IMR-90 (cell line): ENCODE data around the gene COL3A1. TPM values are rescaled to one million over a fixed set of nuclear protein-coding genes. Genes with fewer than 3 reads are reported as not detected.
A peak's percentile ranks its signal among the peaks of the same experiment; 100 is the strongest.

Source experiments
- ATAC-seq: fragments of 200-7000 bp; cut with Tn5 transposase; 2 replicates; pipeline ENCODE4 v1.9.1; 2020; ENCODE audit warnings: low read depth, mild to moderate bottlenecking, moderate library complexity
- BruUV-seq: library from RNA; stranded (reverse); fragments of 400-500 nt; replicated peaks from 2 replicates; lab custom pipeline; 2021; lab: Mats Ljungman, UMichigan
- CTCF ChIA-PET: fragments of 300-600 bp; formaldehyde crosslinking; extraction: SDS; loops from one replicate; lab custom pipeline; 2021; ENCODE audit warnings: antibody characterized with exemption; lab: Yijun Ruan, JAX
- POLR2A ChIA-PET: fragments of 300-600 bp; sonication (Branson Sonifier 250); formaldehyde crosslinking; loops from one replicate; lab custom pipeline; 2022; ENCODE audit warnings: antibody characterized with exemption; ENCODE audit not compliant: unreplicated experiment; lab: Charles Lee
- DNase-seq: peaks from one replicate; pipeline ENCODE4 v3.0.0; 2013
- H2AFZ ChIP-seq: replicated peaks from 2 replicates; pipeline ENCODE3; 2013; ENCODE audit warnings: low read length, mild to moderate bottlenecking; ENCODE audit not compliant: poor library complexity
- H2AK5ac ChIP-seq: 2 replicates; pipeline ENCODE4 v1.6.1; 2013; ENCODE audit warnings: low read depth, low read length, inconsistent platforms
- H2AK9ac ChIP-seq: replicated peaks from 2 replicates; pipeline ENCODE3; 2013; ENCODE audit warnings: mild to moderate bottlenecking, low read depth, low read length, moderate library complexity; ENCODE audit not compliant: poor library complexity
- H2BK120ac ChIP-seq: 2 replicates; pipeline ENCODE4 v1.6.1; 2013; ENCODE audit warnings: low read depth, low read length, inconsistent platforms
- H2BK15ac ChIP-seq: 3 replicates; pipeline ENCODE4 v1.6.1; 2013; ENCODE audit warnings: low read depth, low read length, inconsistent platforms
- H2BK20ac ChIP-seq: 2 replicates; pipeline ENCODE4 v1.6.1; 2013; ENCODE audit warnings: low read depth, mild to moderate bottlenecking, inconsistent platforms, low read length, moderate library complexity
- H2BK5ac ChIP-seq: 2 replicates; pipeline ENCODE4 v1.6.1; 2013; ENCODE audit warnings: mild to moderate bottlenecking, low read depth, low read length, inconsistent platforms; ENCODE audit not compliant: poor library complexity, severe bottlenecking
- H3K14ac ChIP-seq: replicated peaks from 2 replicates; pipeline ENCODE4 v1.6.1; 2013; ENCODE audit warnings: low read depth, low read length, inconsistent platforms
- H3K18ac ChIP-seq: 2 replicates; pipeline ENCODE4 v1.6.1; 2013; ENCODE audit warnings: low read depth, low read length, control low read depth
- H3K23ac ChIP-seq: 2 replicates; pipeline ENCODE4 v1.6.1; 2013; ENCODE audit warnings: low read depth, low read length, inconsistent platforms
- H3K27ac ChIP-seq: 2 replicates; pipeline ENCODE4 v1.5.1; 2013; ENCODE audit warnings: mild to moderate bottlenecking, control low read depth, low read length; ENCODE audit not compliant: insufficient read depth
- H3K27me3 ChIP-seq: 2 replicates; pipeline ENCODE4 v1.6.1; 2013; ENCODE audit warnings: low read length; ENCODE audit not compliant: control insufficient read depth, insufficient read depth
- H3K36me3 ChIP-seq: 2 replicates; pipeline ENCODE4 v1.6.1; 2013; ENCODE audit warnings: low read length, mixed read lengths; ENCODE audit not compliant: control insufficient read depth, insufficient read depth
- H3K4ac ChIP-seq: 2 replicates; pipeline ENCODE4 v1.6.1; 2013; ENCODE audit warnings: low read depth, low read length, inconsistent platforms
- H3K4me1 ChIP-seq: 2 replicates; pipeline ENCODE4 v1.6.1; 2013; ENCODE audit warnings: low read length, mixed read lengths; ENCODE audit not compliant: control insufficient read depth, insufficient read depth
- H3K4me2 ChIP-seq: 2 replicates; pipeline ENCODE4 v1.6.1; 2013; ENCODE audit warnings: low read depth, mild to moderate bottlenecking, control low read depth, low read length, moderate library complexity
- H3K4me3 ChIP-seq: 2 replicates; pipeline ENCODE4 v1.5.1; 2013; ENCODE audit warnings: low read depth, mild to moderate bottlenecking, control low read depth, low read length, moderate library complexity; ENCODE audit not compliant: insufficient read depth
- H3K56ac ChIP-seq: 2 replicates; pipeline ENCODE4 v1.6.1; 2013; ENCODE audit warnings: low read length, inconsistent platforms; ENCODE audit not compliant: insufficient read depth; ENCODE audit errors: extremely low read depth
- H3K79me1 ChIP-seq, 2 experiments: 2 replicates each; pipeline ENCODE4 v1.6.1; 2013; ENCODE audit warnings: low read length in 2 of 2, inconsistent platforms in 1 of 2, low read depth in 1 of 2
- H3K9ac ChIP-seq: 2 replicates; pipeline ENCODE4 v1.6.1; 2013; ENCODE audit warnings: low read depth, low read length, control low read depth
- H3K9me1 ChIP-seq: 2 replicates; pipeline ENCODE4 v1.6.1; 2013; ENCODE audit warnings: low read length, inconsistent platforms; ENCODE audit not compliant: insufficient read depth
- H3K9me3 ChIP-seq: 2 replicates; pipeline ENCODE4 v1.6.1; 2013; ENCODE audit warnings: low read length; ENCODE audit not compliant: control insufficient read depth, insufficient read depth
- H4K20me1 ChIP-seq: 2 replicates; pipeline ENCODE4 v1.6.1; 2013; ENCODE audit warnings: low read length, inconsistent platforms; ENCODE audit not compliant: insufficient read depth
- H4K5ac ChIP-seq: 2 replicates; pipeline ENCODE4 v1.6.1; 2013; ENCODE audit warnings: mild to moderate bottlenecking, low read depth, low read length, control low read depth
- H4K8ac ChIP-seq, 2 experiments: 2 replicates each; pipeline ENCODE4 v1.6.1; 2013; ENCODE audit warnings: low read depth in 2 of 2, low read length in 2 of 2, control low read depth in 1 of 2, inconsistent platforms in 1 of 2
- H4K91ac ChIP-seq: 2 replicates; pipeline ENCODE4 v1.6.1; 2013; ENCODE audit warnings: low read depth, low read length, inconsistent platforms; ENCODE audit not compliant: insufficient read depth
- BHLHE40 ChIP-seq: fragments of 150-350 bp; IDR thresholded peaks from 2 replicates; pipeline ENCODE4 v1.6.1; 2016; ENCODE audit warnings: mild to moderate bottlenecking, low read depth, low read length
- CEBPB ChIP-seq: IDR thresholded peaks from 2 replicates; pipeline ENCODE4 v1.6.1; 2012; ENCODE audit warnings: low read depth, low read length, improper control_type of control experiment
- CHD1 ChIP-seq: IDR thresholded peaks from 2 replicates; pipeline ENCODE4 v1.6.1; 2012; ENCODE audit warnings: low read depth, low read length, improper control_type of control experiment
- ELK1 ChIP-seq: fragments of 150-350 bp; IDR thresholded peaks from 2 replicates; pipeline ENCODE4 v1.6.1; 2016; ENCODE audit warnings: low read depth, mild to moderate bottlenecking, low read length, moderate library complexity, borderline replicate concordance
- FOS ChIP-seq: fragments of 150-350 bp; IDR thresholded peaks from 2 replicates; pipeline ENCODE4 v1.6.1; 2016; ENCODE audit warnings: low read depth, low read length
- MAFK ChIP-seq: IDR thresholded peaks from 2 replicates; pipeline ENCODE4 v1.6.1; 2012; ENCODE audit warnings: low read depth, low read length, improper control_type of control experiment
- MAZ ChIP-seq: IDR thresholded peaks from 2 replicates; pipeline ENCODE4 v1.6.1; 2012; ENCODE audit warnings: low read depth, mild to moderate bottlenecking, low read length, improper control_type of control experiment, moderate library complexity, borderline replicate concordance
- MXI1 ChIP-seq: IDR thresholded peaks from 2 replicates; pipeline ENCODE4 v1.6.1; 2012; ENCODE audit warnings: low read depth, mild to moderate bottlenecking, low read length, moderate library complexity, borderline replicate concordance
- NFE2L2 ChIP-seq: fragments of 150-350 bp; IDR thresholded peaks from 2 replicates; pipeline ENCODE4 v1.6.1; 2016; ENCODE audit warnings: low read depth, mild to moderate bottlenecking, low read length
- POLR2A ChIP-seq: IDR thresholded peaks from 2 replicates; pipeline ENCODE4 v1.6.1; 2012; ENCODE audit warnings: mild to moderate bottlenecking, low read depth, low read length
- RAD21 ChIP-seq: IDR thresholded peaks from 2 replicates; pipeline ENCODE4 v1.6.1; 2012; ENCODE audit warnings: low read length, improper control_type of control experiment
- RCOR1 ChIP-seq: IDR thresholded peaks from 2 replicates; pipeline ENCODE4 v1.6.1; 2012; ENCODE audit warnings: mild to moderate bottlenecking, low read length, improper control_type of control experiment; ENCODE audit not compliant: insufficient replicate concordance
- RFX5 ChIP-seq: IDR thresholded peaks from 2 replicates; pipeline ENCODE4 v1.8.0; 2012; ENCODE audit warnings: low read depth, mild to moderate bottlenecking, low read length, moderate library complexity
- SMC3 ChIP-seq: fragments of 150-350 bp; IDR thresholded peaks from 2 replicates; pipeline ENCODE4 v1.6.1; 2016; ENCODE audit warnings: low read depth, mild to moderate bottlenecking, antibody characterized with exemption, low read length, moderate library complexity
- WGBS, 2 experiments: methylation state at CpG; one replicate each; pipeline versions ENCODE4 v1.1.5 to v1.1.7; 2013; ENCODE audit warnings: missing lambda C conversion rate in 2 of 2; ENCODE audit not compliant: insufficient read length in 1 of 2; ENCODE audit errors: extremely low coverage in 2 of 2; 5-methylcytosine and 5-hydroxymethylcytosine counted together
- dilution Hi-C: fragments of 300-500 bp; cut with HindIII; formaldehyde crosslinking; loops from one replicate; pipeline ENCODE4 v1.14.3; 2018; ENCODE audit warnings: low sequenced_read_pairs; ENCODE audit not compliant: unreplicated experiment
- in situ Hi-C: fragments of 300-500 bp; cut with MboI; formaldehyde crosslinking; loops from 3 replicates; pipeline ENCODE4 v1.14.3; 2019; ENCODE audit warnings: low sequenced_read_pairs, inconsistent platforms, mixed read lengths
- intact Hi-C: fragments of 100-400 bp; cut with micrococcal nuclease; formaldehyde crosslinking; loops from 2 replicates; pipeline ENCODE4 v1.10.0; 2022
- polyA plus RNA-seq, 3 experiments: library from polyadenylated mRNA; depleted of rRNA; stranded (reverse); fragments of >200 nt; gene quantifications; 2 replicates each; pipeline ENCODE4 v1.2.3, GENCODE V29; 2012; ENCODE audit warnings: low replicate concordance in 1 of 3
- total RNA-seq: library from RNA; depleted of rRNA; stranded (reverse); fragments of >200 nt; gene quantifications from 2 replicates; pipeline ENCODE4 v1.2.3, GENCODE V29; 2012
- TF ChIP-seq, protein P1 (sequence below): fragments of 150-350 bp; IDR thresholded peaks from 2 replicates; pipeline ENCODE4 v1.6.1; 2017; ENCODE audit warnings: mild to moderate bottlenecking, antibody characterized with exemption, low read length, low read depth
- TF ChIP-seq, protein P2 (sequence below): conservative IDR thresholded peaks from 2 replicates; pipeline ENCODE4 v1.5.1; 2012; ENCODE audit warnings: mild to moderate bottlenecking, low read depth, low read length, improper control_type of control experiment

Gene COL3A1
- total and polyA plus RNA-seq, 2 of the 4 experiments (the other 2 are of a cell fraction): 402 to 408 TPM

DNA sequence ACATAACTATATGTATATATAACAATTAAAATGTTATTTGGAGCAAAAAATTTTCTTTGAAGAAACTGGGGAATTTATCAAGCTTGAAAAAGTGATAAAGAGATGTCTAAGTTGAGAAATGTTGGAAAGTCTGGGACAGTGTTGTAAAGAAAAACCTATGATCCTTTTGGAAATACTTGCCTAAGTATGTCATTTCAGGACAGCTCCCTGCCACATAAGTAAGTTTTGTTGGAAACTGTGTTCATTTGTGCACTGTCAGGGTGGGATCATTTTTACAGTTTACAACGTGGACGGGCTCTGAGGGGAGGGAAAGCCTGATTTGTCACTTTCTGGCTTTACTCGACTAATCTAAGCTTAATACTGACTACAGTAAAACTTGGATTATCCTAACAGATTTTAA lies 10.4 kb upstream of the COL3A1 start:
- no peak overlapping the region for H3K23ac ChIP-seq
- H3K27ac ChIP-seq: no peak overlapping the region
- TF ChIP-seq RFX5 (no peak), SMC3 (no peak), CEBPB (no peak), RCOR1 (no peak), FOS (no peak), MAFK (no peak), MAZ (no peak), ELK1 (no peak), CHD1 (no peak), RAD21 (no peak), POLR2A (no peak), NFE2L2 (no peak), MXI1 (no peak), BHLHE40 (no peak)
- TF ChIP-seq, protein P1, sequence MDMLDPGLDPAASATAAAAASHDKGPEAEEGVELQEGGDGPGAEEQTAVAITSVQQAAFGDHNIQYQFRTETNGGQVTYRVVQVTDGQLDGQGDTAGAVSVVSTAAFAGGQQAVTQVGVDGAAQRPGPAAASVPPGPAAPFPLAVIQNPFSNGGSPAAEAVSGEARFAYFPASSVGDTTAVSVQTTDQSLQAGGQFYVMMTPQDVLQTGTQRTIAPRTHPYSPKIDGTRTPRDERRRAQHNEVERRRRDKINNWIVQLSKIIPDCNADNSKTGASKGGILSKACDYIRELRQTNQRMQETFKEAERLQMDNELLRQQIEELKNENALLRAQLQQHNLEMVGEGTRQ: no peak
- TF ChIP-seq, protein P2, sequence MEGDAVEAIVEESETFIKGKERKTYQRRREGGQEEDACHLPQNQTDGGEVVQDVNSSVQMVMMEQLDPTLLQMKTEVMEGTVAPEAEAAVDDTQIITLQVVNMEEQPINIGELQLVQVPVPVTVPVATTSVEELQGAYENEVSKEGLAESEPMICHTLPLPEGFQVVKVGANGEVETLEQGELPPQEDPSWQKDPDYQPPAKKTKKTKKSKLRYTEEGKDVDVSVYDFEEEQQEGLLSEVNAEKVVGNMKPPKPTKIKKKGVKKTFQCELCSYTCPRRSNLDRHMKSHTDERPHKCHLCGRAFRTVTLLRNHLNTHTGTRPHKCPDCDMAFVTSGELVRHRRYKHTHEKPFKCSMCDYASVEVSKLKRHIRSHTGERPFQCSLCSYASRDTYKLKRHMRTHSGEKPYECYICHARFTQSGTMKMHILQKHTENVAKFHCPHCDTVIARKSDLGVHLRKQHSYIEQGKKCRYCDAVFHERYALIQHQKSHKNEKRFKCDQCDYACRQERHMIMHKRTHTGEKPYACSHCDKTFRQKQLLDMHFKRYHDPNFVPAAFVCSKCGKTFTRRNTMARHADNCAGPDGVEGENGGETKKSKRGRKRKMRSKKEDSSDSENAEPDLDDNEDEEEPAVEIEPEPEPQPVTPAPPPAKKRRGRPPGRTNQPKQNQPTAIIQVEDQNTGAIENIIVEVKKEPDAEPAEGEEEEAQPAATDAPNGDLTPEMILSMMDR: no peak
- H2AK5ac ChIP-seq: no peak overlapping the region
- H4K8ac ChIP-seq: no peak overlapping the region
- H3K9ac ChIP-seq: no peak overlapping the region
- BruUV-seq: no TSS peak
- no peak for ATAC-seq
- H3K14ac ChIP-seq: peak overlapping the region; percentile 37; the same call in 1 of the 2 replicates
- no peaks in the 10 kb centered on the region for H3K9me1 ChIP-seq
- H3K36me3 ChIP-seq: no peaks in the 10 kb centered on the region
- peaks cover 1% of the 10 kb centered on the region for H3K4me1 ChIP-seq
- H4K20me1 ChIP-seq: no peaks in the 10 kb centered on the region
- no peak overlapping the region for H2BK15ac ChIP-seq
- H4K5ac ChIP-seq: no peak overlapping the region
- no peak overlapping the region for H2AFZ ChIP-seq
- no CpG with 5 or more reads among the region's 3 CpGs for WGBS, 2 experiments
- H2BK120ac ChIP-seq: peak overlapping the region; percentile 40; the same call in 1 of the 2 replicates
- in situ Hi-C loops: no loop called here
- POLR2A ChIA-PET: no interaction called here
- no peak overlapping the region for H4K91ac ChIP-seq
- H2BK20ac ChIP-seq: peak overlapping the region; percentile 85
- dilution Hi-C loops: no loop called here
- no peaks in the 10 kb centered on the region for H3K79me1 ChIP-seq
- H2AK9ac ChIP-seq: no peak overlapping the region
- no peaks in the 10 kb centered on the region for H3K9me3 ChIP-seq
- H3K56ac ChIP-seq: no peak overlapping the region
- H3K18ac ChIP-seq: peak overlapping the region; percentile 19; the same call in 1 of the 2 replicates
- H3K27me3 ChIP-seq: no peaks in the 10 kb centered on the region
- DNase-seq: no peak
- no peak overlapping the region for H2BK5ac ChIP-seq
- CTCF ChIA-PET: no interaction called here
- no peak overlapping the region for H3K4me2 ChIP-seq
- H3K4ac ChIP-seq: no peak overlapping the region
- intact Hi-C loops: no loop called here
- no peak overlapping the region for H3K4me3 ChIP-seq
